Transverse colon (tissue), 3 donors: ENCODE data around the gene RPL10.

Experiments
- EP300 ChIP-seq: sonication (generic); formaldehyde crosslinking; IDR thresholded peaks from one replicate; pipeline ENCODE4 v1.6.1; 2017; ENCODE audit warnings: antibody characterized with exemption, low read depth
- TF ChIP-seq, protein P1 (sequence below), 5 experiments: fragments of 200-600 bp in 3 of 5; fragments of 450-650 bp in 2 of 5; sonication (generic) in 3 of 5; IDR thresholded peaks; 1 replicate in 2 of 5; 2 replicates in 3 of 5; pipeline ENCODE4 v1.5.1; 2016 to 2017; ENCODE audit warnings: antibody characterized with exemption in 5 of 5, inconsistent platforms in 3 of 5, mild to moderate bottlenecking in 2 of 5, moderate library complexity in 1 of 5

DNA sequence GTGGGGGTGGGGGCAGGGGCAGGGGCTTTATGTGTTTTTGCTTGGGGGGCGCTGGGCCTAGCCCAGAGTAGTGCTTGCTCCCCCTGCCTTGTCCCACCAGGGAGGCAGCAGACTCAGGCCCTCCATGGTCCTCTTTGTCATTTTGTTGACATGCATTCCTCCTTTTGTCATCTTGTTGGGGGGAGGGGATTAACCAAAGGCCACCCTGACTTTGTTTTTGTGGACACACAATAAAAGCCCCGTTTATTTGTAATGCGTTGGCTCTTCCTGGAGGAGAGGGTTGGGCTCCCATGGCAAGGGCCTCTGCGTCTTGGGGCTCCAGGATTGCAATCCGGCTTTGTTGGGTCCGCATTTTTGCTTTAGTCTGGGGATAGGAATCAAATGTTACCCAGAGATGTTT lies 16.9 kb upstream of the RPL10 start:
- TF ChIP-seq, protein P1, sequence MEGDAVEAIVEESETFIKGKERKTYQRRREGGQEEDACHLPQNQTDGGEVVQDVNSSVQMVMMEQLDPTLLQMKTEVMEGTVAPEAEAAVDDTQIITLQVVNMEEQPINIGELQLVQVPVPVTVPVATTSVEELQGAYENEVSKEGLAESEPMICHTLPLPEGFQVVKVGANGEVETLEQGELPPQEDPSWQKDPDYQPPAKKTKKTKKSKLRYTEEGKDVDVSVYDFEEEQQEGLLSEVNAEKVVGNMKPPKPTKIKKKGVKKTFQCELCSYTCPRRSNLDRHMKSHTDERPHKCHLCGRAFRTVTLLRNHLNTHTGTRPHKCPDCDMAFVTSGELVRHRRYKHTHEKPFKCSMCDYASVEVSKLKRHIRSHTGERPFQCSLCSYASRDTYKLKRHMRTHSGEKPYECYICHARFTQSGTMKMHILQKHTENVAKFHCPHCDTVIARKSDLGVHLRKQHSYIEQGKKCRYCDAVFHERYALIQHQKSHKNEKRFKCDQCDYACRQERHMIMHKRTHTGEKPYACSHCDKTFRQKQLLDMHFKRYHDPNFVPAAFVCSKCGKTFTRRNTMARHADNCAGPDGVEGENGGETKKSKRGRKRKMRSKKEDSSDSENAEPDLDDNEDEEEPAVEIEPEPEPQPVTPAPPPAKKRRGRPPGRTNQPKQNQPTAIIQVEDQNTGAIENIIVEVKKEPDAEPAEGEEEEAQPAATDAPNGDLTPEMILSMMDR (IDR thresholded peaks at IDR 0.05) = no peak
- no peak for TF ChIP-seq EP300
